HL-60 (cell line): Measurements from ENCODE around the gene KHDRBS1.

Experiments
- DNase-seq, 2 experiments: peaks; one replicate each; pipeline ENCODE4 v3.0.0-alpha.2; 2010 to 2020; ENCODE audit warnings: low read depth in 1 of 2, low spot score in 1 of 2
- H3K27ac ChIP-seq: fragments of 250-450 bp; sonication (Bioruptor Pico); replicated peaks from 2 replicates; pipeline ENCODE4 v1.5.1; 2020; ENCODE audit warnings: mild to moderate bottlenecking, moderate library complexity
- H3K27me3 ChIP-seq: fragments of 250-450 bp; sonication (Bioruptor Pico); 2 replicates; pipeline ENCODE4 v1.5.1; 2021; ENCODE audit warnings: mild to moderate bottlenecking, moderate library complexity; ENCODE audit not compliant: insufficient read depth, poor library complexity, severe bottlenecking
- H3K4me3 ChIP-seq: replicated peaks from 2 replicates; pipeline ENCODE4 v1.5.1; 2011; ENCODE audit warnings: mild to moderate bottlenecking, control low read depth, low read length; ENCODE audit not compliant: insufficient read depth
- CTCF ChIP-seq: IDR thresholded peaks from one replicate; pipeline ENCODE4 v1.5.1; 2011; ENCODE audit warnings: low read length, control low read depth, inconsistent platforms; ENCODE audit not compliant: insufficient read depth
- GABPA ChIP-seq: IDR thresholded peaks from 2 replicates; pipeline ENCODE4 v1.6.1; 2012; ENCODE audit warnings: low read depth
- POLR2AphosphoS5 ChIP-seq: IDR thresholded peaks from 2 replicates; pipeline ENCODE4 v1.6.1; 2012; ENCODE audit warnings: low read depth
- SPI1 ChIP-seq: IDR thresholded peaks from 2 replicates; pipeline ENCODE4 v1.6.1; 2012; ENCODE audit warnings: low read depth, mild to moderate bottlenecking, borderline replicate concordance
- TF ChIP-seq, protein P1 (sequence below): IDR thresholded peaks from 2 replicates; pipeline ENCODE4 v1.6.1; 2012; ENCODE audit warnings: low read depth; ENCODE audit not compliant: insufficient replicate concordance

The KHDRBS1 gene

GRCh38 chr1:32032275-32032615 is 18.6 kb downstream of the KHDRBS1 start:
- H3K27me3 ChIP-seq, result no peaks in the 10 kb centered on the region
- H3K4me3 ChIP-seq, result no peak overlapping the region
- TF ChIP-seq POLR2AphosphoS5, result no peak
- TF ChIP-seq, protein P1, sequence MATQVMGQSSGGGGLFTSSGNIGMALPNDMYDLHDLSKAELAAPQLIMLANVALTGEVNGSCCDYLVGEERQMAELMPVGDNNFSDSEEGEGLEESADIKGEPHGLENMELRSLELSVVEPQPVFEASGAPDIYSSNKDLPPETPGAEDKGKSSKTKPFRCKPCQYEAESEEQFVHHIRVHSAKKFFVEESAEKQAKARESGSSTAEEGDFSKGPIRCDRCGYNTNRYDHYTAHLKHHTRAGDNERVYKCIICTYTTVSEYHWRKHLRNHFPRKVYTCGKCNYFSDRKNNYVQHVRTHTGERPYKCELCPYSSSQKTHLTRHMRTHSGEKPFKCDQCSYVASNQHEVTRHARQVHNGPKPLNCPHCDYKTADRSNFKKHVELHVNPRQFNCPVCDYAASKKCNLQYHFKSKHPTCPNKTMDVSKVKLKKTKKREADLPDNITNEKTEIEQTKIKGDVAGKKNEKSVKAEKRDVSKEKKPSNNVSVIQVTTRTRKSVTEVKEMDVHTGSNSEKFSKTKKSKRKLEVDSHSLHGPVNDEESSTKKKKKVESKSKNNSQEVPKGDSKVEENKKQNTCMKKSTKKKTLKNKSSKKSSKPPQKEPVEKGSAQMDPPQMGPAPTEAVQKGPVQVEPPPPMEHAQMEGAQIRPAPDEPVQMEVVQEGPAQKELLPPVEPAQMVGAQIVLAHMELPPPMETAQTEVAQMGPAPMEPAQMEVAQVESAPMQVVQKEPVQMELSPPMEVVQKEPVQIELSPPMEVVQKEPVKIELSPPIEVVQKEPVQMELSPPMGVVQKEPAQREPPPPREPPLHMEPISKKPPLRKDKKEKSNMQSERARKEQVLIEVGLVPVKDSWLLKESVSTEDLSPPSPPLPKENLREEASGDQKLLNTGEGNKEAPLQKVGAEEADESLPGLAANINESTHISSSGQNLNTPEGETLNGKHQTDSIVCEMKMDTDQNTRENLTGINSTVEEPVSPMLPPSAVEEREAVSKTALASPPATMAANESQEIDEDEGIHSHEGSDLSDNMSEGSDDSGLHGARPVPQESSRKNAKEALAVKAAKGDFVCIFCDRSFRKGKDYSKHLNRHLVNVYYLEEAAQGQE, result no peak
- no peak for TF ChIP-seq GABPA
- TF ChIP-seq CTCF, result no peak
- no peak for TF ChIP-seq SPI1
- no peak for DNase-seq
- no peak overlapping the region for H3K27ac ChIP-seq

- DNase-seq, result no peak
- H3K27ac ChIP-seq, result no peak overlapping the region
- no peak overlapping the region for H3K4me3 ChIP-seq
- H3K27me3 ChIP-seq, result no peaks in the 10 kb centered on the region
- TF ChIP-seq SPI1 (no peak), GABPA (no peak), CTCF (no peak), POLR2AphosphoS5 (no peak)
- TF ChIP-seq, protein P1, result no peak
Measured at GRCh38 chr1:32035119-32035518, 21.5 kb downstream of the KHDRBS1 start.

DNA sequence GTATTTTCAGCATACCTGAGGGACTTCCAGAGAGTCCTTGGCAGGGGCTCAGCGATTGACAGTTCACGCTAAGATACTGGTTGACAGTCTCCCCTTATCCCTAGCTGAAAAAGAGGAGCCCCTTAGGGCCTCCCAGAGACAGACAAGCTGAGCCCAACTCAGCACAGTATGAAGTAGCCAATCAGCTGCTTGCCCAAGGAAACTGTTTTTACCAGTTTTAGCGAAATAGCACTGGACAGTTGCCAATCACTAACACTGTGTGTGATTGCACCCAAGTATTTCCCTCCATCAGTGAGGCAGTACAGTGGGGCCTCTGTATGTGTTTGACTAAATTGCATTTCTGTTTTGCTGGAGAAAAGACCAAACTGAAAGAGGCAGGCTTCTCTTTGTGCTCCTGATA is 27.0 kb downstream of the KHDRBS1 start:
- no peak for DNase-seq
- TF ChIP-seq, protein P1, result no peak
- TF ChIP-seq POLR2AphosphoS5, result no peak
- no peak for TF ChIP-seq CTCF
- TF ChIP-seq SPI1, result no peak
- no peak for TF ChIP-seq GABPA
- H3K27ac ChIP-seq, result no peak overlapping the region
- H3K4me3 ChIP-seq, result no peak overlapping the region
- H3K27me3 ChIP-seq, result no peaks in the 10 kb centered on the region
